GM23338 (cell line): ENCODE data around the gene FAM13A. TPM values are rescaled to one million over a fixed set of nuclear protein-coding genes. Genes with fewer than 3 reads are reported as not detected.

Experiments used
- ATAC-seq: fragments of 200-7000 bp; cut with Tn5 transposase; 3 replicates; pipeline ENCODE4 v1.9.1; 2020
- DNase-seq: peaks from one replicate; pipeline ENCODE4 v3.0.0-alpha.2; 2015; ENCODE audit warnings: low spot score
- H2AFZ ChIP-seq: fragments of 200-600 bp; sonication (generic); 2 replicates; pipeline ENCODE4 v1.8.0; 2016; ENCODE audit warnings: antibody characterized with exemption, mild to moderate bottlenecking, moderate library complexity
- H3F3A ChIP-seq: fragments of 200-600 bp; sonication (generic); replicated peaks from 2 replicates; pipeline ENCODE4 v1.8.0; 2017; ENCODE audit warnings: antibody characterized with exemption, mixed run types, low read depth
- H3K27ac ChIP-seq: fragments of 200-600 bp; sonication (generic); 2 replicates; pipeline ENCODE4 v1.6.1; 2016; ENCODE audit warnings: low read depth
- H3K27me3 ChIP-seq: fragments of 200-600 bp; sonication (generic); 2 replicates; pipeline ENCODE4 v1.8.0; 2016; ENCODE audit warnings: mild to moderate bottlenecking, mixed run types, moderate library complexity; ENCODE audit not compliant: insufficient read depth
- H3K36me3 ChIP-seq: fragments of 200-600 bp; sonication (generic); 2 replicates; pipeline ENCODE4 v1.8.0; 2016; ENCODE audit warnings: mild to moderate bottlenecking; ENCODE audit not compliant: insufficient read depth
- H3K4me1 ChIP-seq: fragments of 200-600 bp; sonication (generic); 2 replicates; pipeline ENCODE4 v1.8.0; 2016; ENCODE audit warnings: mild to moderate bottlenecking, moderate library complexity; ENCODE audit not compliant: insufficient read depth
- H3K4me2 ChIP-seq: fragments of 200-600 bp; sonication (generic); 2 replicates; pipeline ENCODE4 v1.7.1; 2017; ENCODE audit warnings: mixed run types
- H3K4me3 ChIP-seq: fragments of 200-600 bp; sonication (generic); 2 replicates; pipeline ENCODE4 v1.6.1; 2016; ENCODE audit warnings: mixed run types
- H3K79me2 ChIP-seq: fragments of 200-600 bp; sonication (generic); replicated peaks from 2 replicates; pipeline ENCODE4 v1.8.0; 2017; ENCODE audit warnings: mild to moderate bottlenecking; ENCODE audit not compliant: insufficient read depth
- H3K9me2 ChIP-seq: fragments of 200-600 bp; sonication (generic); 2 replicates; pipeline ENCODE4 v1.8.0; 2017; ENCODE audit not compliant: insufficient read depth
- H4K20me1 ChIP-seq: fragments of 200-600 bp; sonication (generic); replicated peaks from 2 replicates; pipeline ENCODE4 v1.8.0; 2017; ENCODE audit warnings: mild to moderate bottlenecking; ENCODE audit not compliant: insufficient read depth
- H3K27ac Mint-ChIP-seq: 2 replicates; pipeline ENCODE4 v1.8.0; 2020; ENCODE audit warnings: inconsistent platforms, mild to moderate bottlenecking, moderate library complexity, mixed read lengths
- H3K27me3 Mint-ChIP-seq: 3 replicates; pipeline ENCODE4 v1.8.0; 2022; ENCODE audit warnings: low read depth, mild to moderate bottlenecking, moderate library complexity, mixed read lengths, inconsistent platforms; ENCODE audit not compliant: insufficient read depth, poor library complexity
- H3K36me3 Mint-ChIP-seq: 3 replicates; pipeline ENCODE4 v1.8.0; 2021; ENCODE audit warnings: low read depth, mild to moderate bottlenecking, inconsistent platforms, moderate library complexity, mixed read lengths
- H3K4me1 Mint-ChIP-seq: 3 replicates; pipeline ENCODE4 v1.8.0; 2020; ENCODE audit warnings: mild to moderate bottlenecking, inconsistent platforms, mixed read lengths
- H3K4me3 Mint-ChIP-seq: 3 replicates; pipeline ENCODE4 v1.8.0; 2021; ENCODE audit warnings: moderate library complexity, mild to moderate bottlenecking, inconsistent platforms, mixed read lengths
- H3K9me3 Mint-ChIP-seq: 3 replicates; pipeline ENCODE4 v1.8.0; 2020; ENCODE audit warnings: moderate library complexity, mild to moderate bottlenecking, inconsistent platforms, mixed read lengths
- CREB1 ChIP-seq: fragments of 250-450 bp; sonication (Bioruptor Pico); IDR thresholded peaks from 2 replicates; pipeline ENCODE4 v1.5.0; 2020; ENCODE audit warnings: low read depth, mild to moderate bottlenecking, moderate library complexity
- EZH2 ChIP-seq: fragments of 200-600 bp; sonication (generic); IDR thresholded peaks from one replicate; pipeline ENCODE4 v1.8.0; 2017; ENCODE audit warnings: antibody characterized with exemption, mild to moderate bottlenecking, low read depth; ENCODE audit not compliant: unreplicated experiment
- EZH2phosphoT487 ChIP-seq: fragments of 200-600 bp; sonication (generic); IDR thresholded peaks from one replicate; pipeline ENCODE4 v1.8.1; 2018; ENCODE audit warnings: antibody characterized with exemption; ENCODE audit not compliant: unreplicated experiment
- JUNB ChIP-seq: IDR thresholded peaks from one replicate; pipeline ENCODE4 v1.6.1; 2016; ENCODE audit warnings: antibody characterized with exemption; ENCODE audit not compliant: unreplicated experiment
- NANOG ChIP-seq: IDR thresholded peaks from 2 replicates; pipeline ENCODE4 v1.6.1; 2016; ENCODE audit warnings: antibody characterized with exemption, borderline replicate concordance
- POLR2AphosphoS5 ChIP-seq: IDR thresholded peaks from 2 replicates; pipeline ENCODE4 v1.6.1; 2016; ENCODE audit warnings: antibody characterized with exemption, low read depth
- ZNF114 ChIP-seq: fragments of 250-450 bp; sonication (Bioruptor Pico); IDR thresholded peaks from 2 replicates; pipeline ENCODE4 v1.5.0; 2020; ENCODE audit warnings: mild to moderate bottlenecking, moderate library complexity
- ZNF331 ChIP-seq: fragments of 250-450 bp; sonication (Bioruptor Pico); IDR thresholded peaks from 2 replicates; pipeline ENCODE4 v1.5.0; 2020; ENCODE audit warnings: low read depth, mild to moderate bottlenecking, moderate library complexity
- polyA plus RNA-seq: library from polyadenylated mRNA; unstranded; fragments of >200 nt; fragmentation: Nextera tagmentation; extraction: Ambion mirVana; gene quantifications from 2 replicates; pipeline ENCODE4 v1.2.1, GENCODE V29; 2016
- total RNA-seq: library from RNA; depleted of rRNA; stranded (reverse); fragments of >200 nt; shearing (Covaris generic); gene quantifications from 2 replicates; pipeline ENCODE4 v1.2.3, GENCODE V29; 2014
- TF ChIP-seq, protein P1 (sequence below), 2 experiments: fragments of 200-600 bp in 1 of 2; sonication (generic) in 1 of 2; conservative IDR thresholded peaks; 2 replicates each; pipeline versions ENCODE4 v1.5.1 to v1.6.1; 2016 to 2017; ENCODE audit warnings: antibody characterized with exemption in 2 of 2, low read depth in 2 of 2, mild to moderate bottlenecking in 2 of 2, moderate library complexity in 1 of 2

Gene FAM13A
- total and polyA plus RNA-seq, 2 experiments from 2014 or later, result 13.9 to 28.4 TPM

DNA sequence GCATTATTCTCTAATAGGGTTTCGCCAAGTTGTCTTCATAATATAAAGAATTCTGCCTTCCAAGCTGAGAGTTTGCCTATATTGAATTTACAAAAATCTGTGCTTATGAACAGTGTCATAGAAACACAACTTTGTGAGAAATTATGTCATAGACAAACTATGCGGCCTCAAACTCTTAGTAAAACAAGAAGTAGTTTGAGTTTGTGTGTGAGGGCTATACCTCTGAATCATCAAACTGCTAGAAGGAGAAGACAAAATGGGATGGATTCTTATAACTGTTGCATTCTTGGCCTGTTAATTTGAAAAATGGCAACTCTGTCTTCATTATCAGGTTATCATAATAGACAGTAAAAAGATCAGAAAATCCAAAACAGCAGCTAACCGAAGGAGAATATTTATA lies 313.3 kb downstream of the FAM13A start:
- Histone ChIP-seq H2AFZ (no peak overlapping the region), H3K4me3 (no peak overlapping the region), H3K9me2 (no peaks in the 10 kb centered on the region; the same call in 1 of the 2 replicates), H3K4me2 (no peak overlapping the region), H4K20me1 (no peaks in the 10 kb centered on the region), H3K4me1 (peaks cover 24% of the 10 kb centered on the region), H3F3A (no peaks in the 10 kb centered on the region), H3K27ac (no peak overlapping the region), H3K36me3 (peaks cover 6% of the 10 kb centered on the region; the same call in 1 of the 2 replicates), H3K27me3 (no peaks in the 10 kb centered on the region), H3K79me2 (no peaks in the 10 kb centered on the region)
- no peak for DNase-seq
- TF ChIP-seq EZH2 (no peak), JUNB (no peak), EZH2phosphoT487 (no peak), POLR2AphosphoS5 (no peak), ZNF114 (CRISPR knock-in tag) (no peak), NANOG (no peak), CREB1 (CRISPR knock-in tag) (no peak)
- TF ChIP-seq, protein P1, sequence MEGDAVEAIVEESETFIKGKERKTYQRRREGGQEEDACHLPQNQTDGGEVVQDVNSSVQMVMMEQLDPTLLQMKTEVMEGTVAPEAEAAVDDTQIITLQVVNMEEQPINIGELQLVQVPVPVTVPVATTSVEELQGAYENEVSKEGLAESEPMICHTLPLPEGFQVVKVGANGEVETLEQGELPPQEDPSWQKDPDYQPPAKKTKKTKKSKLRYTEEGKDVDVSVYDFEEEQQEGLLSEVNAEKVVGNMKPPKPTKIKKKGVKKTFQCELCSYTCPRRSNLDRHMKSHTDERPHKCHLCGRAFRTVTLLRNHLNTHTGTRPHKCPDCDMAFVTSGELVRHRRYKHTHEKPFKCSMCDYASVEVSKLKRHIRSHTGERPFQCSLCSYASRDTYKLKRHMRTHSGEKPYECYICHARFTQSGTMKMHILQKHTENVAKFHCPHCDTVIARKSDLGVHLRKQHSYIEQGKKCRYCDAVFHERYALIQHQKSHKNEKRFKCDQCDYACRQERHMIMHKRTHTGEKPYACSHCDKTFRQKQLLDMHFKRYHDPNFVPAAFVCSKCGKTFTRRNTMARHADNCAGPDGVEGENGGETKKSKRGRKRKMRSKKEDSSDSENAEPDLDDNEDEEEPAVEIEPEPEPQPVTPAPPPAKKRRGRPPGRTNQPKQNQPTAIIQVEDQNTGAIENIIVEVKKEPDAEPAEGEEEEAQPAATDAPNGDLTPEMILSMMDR (conservative IDR thresholded peaks at IDR 0.05; ENCODE audit: low read depth in 2 of 2), result no peak
- peaks cover 2% of the 10 kb centered on the region for H3K27me3 Mint-ChIP-seq
- H3K9me3 Mint-ChIP-seq, result no peaks in the 10 kb centered on the region; the same call in 2 of the 3 replicates
- H3K27ac Mint-ChIP-seq, result no peak overlapping the region
- H3K36me3 Mint-ChIP-seq, result peaks cover 14% of the 10 kb centered on the region
- peaks cover 26% of the 10 kb centered on the region for H3K4me1 Mint-ChIP-seq
- no peak for ATAC-seq
- H3K4me3 Mint-ChIP-seq, result no peak overlapping the region

DNA sequence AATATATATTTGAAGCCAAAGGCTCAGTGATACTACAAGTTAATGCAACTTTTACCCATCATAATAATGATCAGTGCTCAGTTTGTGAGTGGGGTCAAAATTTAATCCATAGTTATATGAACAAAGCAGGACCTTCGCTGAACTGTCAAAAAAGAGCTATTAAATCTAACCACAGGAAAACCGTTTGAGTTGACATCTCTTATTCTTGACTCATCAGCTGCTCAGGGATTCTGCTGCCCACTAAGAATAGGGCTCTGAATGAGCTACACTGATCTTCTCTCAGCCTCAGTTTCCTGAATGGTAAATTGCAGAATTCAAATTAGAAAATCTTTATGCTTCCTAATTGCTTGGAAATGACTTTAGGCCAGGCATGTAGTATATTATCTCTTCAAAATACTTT lies 314.4 kb downstream of the FAM13A start:
- Histone ChIP-seq H3F3A (no peaks in the 10 kb centered on the region), H3K27ac (no peak overlapping the region), H3K4me3 (no peak overlapping the region), H3K4me1 (peaks cover 35% of the 10 kb centered on the region), H2AFZ (no peak overlapping the region), H3K9me2 (no peaks in the 10 kb centered on the region; the same call in 1 of the 2 replicates), H3K4me2 (no peak overlapping the region), H3K79me2 (no peaks in the 10 kb centered on the region), H4K20me1 (no peaks in the 10 kb centered on the region), H3K36me3 (no peaks in the 10 kb centered on the region), H3K27me3 (no peaks in the 10 kb centered on the region)
- DNase-seq, result no peak
- Mint-ChIP-seq H3K4me1 (peaks cover 37% of the 10 kb centered on the region), H3K27me3 (peaks cover 4% of the 10 kb centered on the region), H3K36me3 (peaks cover 10% of the 10 kb centered on the region; the same call in 1 of the 3 replicates), H3K4me3 (no peak overlapping the region), H3K27ac (no peak overlapping the region), H3K9me3 (no peaks in the 10 kb centered on the region; the same call in 2 of the 3 replicates)
- no peak for ATAC-seq
- TF ChIP-seq JUNB (no peak), POLR2AphosphoS5 (no peak), ZNF331 (CRISPR knock-in tag) (no peak), EZH2 (no peak), CREB1 (CRISPR knock-in tag) (no peak)
